Epithelial cell of proximal tubule (primary cell): ENCODE data around the gene GIT1. TPM values are rescaled to one million over a fixed set of nuclear protein-coding genes. Genes with fewer than 3 reads are reported as not detected.

Experiments
- DNase-seq: peaks from one replicate; pipeline ENCODE4 v3.0.0-alpha.2; 2011; ENCODE audit warnings: low read depth
- H3K4me3 ChIP-seq: 2 replicates; pipeline ENCODE4 v1.5.1; 2011; ENCODE audit warnings: low read depth, mild to moderate bottlenecking, low read length
- total RNA-seq: library from RNA; depleted of rRNA; stranded (reverse); fragments of >200 nt; gene quantifications from 2 replicates; pipeline ENCODE4 v1.2.3, GENCODE V29; 2015
- TF ChIP-seq, protein P1 (sequence below): conservative IDR thresholded peaks from 2 replicates; pipeline ENCODE4 v1.5.1; 2012; ENCODE audit warnings: low read depth, mild to moderate bottlenecking, low read length

The GIT1 gene
- total RNA-seq, 1 donor from 2014 or later: 74.3 TPM

DNA sequence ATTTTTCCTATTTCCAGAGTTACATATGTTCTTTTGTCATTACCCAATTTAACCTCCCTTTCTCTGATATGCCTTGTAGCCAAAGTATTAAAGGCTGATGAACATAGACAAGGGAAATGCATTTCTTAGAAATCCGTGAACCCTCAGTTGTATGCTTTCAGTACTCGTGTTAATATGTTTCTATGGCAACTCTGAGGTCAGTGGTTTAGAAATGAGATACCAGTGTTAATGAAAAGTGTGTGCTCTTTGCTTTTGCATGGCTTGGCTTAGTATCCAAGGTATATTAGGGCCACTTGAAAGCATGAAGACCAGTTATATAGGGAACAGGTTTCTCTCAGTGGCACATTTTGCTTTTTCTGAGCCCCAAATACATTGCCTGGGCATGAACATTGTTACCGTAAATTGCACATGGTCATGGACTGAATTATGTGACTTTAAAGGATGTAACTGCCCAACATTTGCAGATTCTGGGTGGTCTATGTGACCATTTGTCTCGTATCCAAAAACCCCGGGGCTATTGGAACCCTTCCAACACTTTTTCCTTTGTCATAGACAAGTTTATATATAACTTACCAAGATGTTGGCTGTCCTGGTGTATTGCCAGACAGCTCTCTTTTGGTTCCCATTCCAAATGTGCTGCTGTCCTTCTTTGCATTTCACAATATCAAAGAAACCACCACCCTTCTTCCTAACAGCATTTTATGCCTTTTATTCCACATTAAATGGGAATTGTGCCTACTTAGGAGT is 40.1 kb downstream of the GIT1 start:
- TF ChIP-seq, protein P1, sequence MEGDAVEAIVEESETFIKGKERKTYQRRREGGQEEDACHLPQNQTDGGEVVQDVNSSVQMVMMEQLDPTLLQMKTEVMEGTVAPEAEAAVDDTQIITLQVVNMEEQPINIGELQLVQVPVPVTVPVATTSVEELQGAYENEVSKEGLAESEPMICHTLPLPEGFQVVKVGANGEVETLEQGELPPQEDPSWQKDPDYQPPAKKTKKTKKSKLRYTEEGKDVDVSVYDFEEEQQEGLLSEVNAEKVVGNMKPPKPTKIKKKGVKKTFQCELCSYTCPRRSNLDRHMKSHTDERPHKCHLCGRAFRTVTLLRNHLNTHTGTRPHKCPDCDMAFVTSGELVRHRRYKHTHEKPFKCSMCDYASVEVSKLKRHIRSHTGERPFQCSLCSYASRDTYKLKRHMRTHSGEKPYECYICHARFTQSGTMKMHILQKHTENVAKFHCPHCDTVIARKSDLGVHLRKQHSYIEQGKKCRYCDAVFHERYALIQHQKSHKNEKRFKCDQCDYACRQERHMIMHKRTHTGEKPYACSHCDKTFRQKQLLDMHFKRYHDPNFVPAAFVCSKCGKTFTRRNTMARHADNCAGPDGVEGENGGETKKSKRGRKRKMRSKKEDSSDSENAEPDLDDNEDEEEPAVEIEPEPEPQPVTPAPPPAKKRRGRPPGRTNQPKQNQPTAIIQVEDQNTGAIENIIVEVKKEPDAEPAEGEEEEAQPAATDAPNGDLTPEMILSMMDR: no peak
- H3K4me3 ChIP-seq: no peak overlapping the region
- DNase-seq: no peak

DNA sequence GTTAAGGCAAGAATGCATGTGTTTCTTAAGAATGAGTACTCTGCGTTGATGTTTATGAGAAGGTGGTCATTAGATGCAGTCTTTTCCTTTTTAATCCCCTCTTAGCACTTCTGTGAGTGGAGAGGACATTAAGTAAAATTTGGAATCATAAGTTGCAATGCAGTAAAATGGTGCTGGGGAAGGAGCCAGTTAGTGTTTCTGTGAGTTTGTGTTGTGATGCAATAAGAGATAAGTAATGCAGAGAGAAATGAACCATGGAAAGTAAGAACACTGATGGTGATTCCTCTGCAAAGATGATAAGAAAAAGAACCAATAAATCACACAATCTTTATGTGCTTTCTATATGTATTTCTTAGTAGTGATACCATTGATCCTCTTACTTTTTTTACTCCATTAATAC is 42.6 kb downstream of the GIT1 start:
- no peak for DNase-seq
- H3K4me3 ChIP-seq: no peak overlapping the region
- TF ChIP-seq, protein P1: no peak

DNA sequence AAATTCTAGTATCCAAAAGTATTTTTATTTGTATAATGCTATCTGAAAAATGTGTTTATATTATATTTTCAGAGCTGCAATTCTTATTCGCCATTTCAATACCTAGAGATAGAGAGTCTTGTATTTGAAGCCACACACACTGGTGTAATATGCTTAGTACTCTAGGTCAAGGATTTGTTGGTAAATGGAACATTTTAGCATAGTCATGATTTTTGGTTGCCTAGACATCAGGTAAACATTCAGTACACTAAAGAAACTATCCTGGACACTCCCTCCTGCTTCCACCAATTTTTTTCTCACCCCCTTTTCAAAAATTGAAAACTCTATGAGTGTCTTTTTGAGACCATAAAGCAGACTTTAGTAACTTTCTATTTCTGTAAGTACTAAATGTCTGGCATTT is 43.4 kb downstream of the GIT1 start:
- no peak for DNase-seq
- TF ChIP-seq, protein P1: no peak
- H3K4me3 ChIP-seq: no peak overlapping the region

GRCh38 chr17:29544066-29544465 is 45.4 kb downstream of the GIT1 start:
- DNase-seq: no peak
- TF ChIP-seq, protein P1: no peak
- no peak overlapping the region for H3K4me3 ChIP-seq

- no peak for DNase-seq
- TF ChIP-seq, protein P1: no peak
- H3K4me3 ChIP-seq: no peak overlapping the region
These were observed 55.5 kb downstream of the GIT1 start for GRCh38 chr17:29533976-29534375.

DNA sequence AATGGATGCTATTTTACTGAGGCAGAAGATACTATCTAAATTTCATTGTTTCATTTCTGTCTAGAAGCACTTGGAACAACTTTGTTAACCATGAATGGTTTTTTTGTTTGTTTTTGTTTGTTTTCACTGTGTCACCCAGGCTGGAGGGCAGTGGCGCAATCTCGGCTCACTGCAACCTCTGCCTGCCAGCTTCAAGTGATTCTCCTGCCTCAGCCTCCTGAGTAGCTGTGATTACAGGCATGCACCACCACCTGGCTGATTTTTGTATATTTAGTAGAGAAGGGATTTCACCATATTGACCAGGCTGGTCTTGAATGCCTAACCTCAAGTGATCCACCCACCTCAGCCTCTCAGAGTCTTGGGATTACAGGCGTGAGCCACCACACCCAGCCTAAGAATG is 63.1 kb downstream of the GIT1 start:
- TF ChIP-seq, protein P1: no peak
- DNase-seq: no peak

GRCh38 chr17:29524692-29525091 is 64.8 kb downstream of the GIT1 start:
- H3K4me3 ChIP-seq: no peak overlapping the region
- no peak for DNase-seq
- TF ChIP-seq, protein P1: no peak

More for the DNA sequence above, 63.1 kb downstream of the GIT1 start:
- no peak overlapping the region for H3K4me3 ChIP-seq
